ENCODE results near the gene INTS11. TPM values are rescaled to one million over a fixed set of nuclear protein-coding genes. Genes with fewer than 3 reads are reported as not detected.
A peak's percentile ranks its signal among the peaks of the same experiment; 100 is the strongest.
"Not testable (repeated sequence)": the region's sequence is repeated elsewhere in the genome, so short reads cannot be mapped to it uniquely, and the experiment has no call there.

The INTS11 gene
- polyA plus RNA-seq, 2 of the 4 experiments (the other 2 are of a cell fraction), result 41.9 to 62.9 TPM

GRCh38 chr1:1318777-1319645 is 5.4 kb downstream of the INTS11 start:
- WGBS (ENCODE audit: missing lambda C conversion rate), result 85% methylated on average over 16 of the region's 36 CpGs
- ChIA-PET POLR2A (interaction anchor here (1.1 kb wide), 1 partner anchor 80 kb away, joined by 4 read pairs; the partner anchor contains the start of gene CCNL2), CTCF (no interaction called here)
- Histone ChIP-seq H3K4me1 (peaks cover 21% of the 10 kb centered on the region), H3K4me2 (peak overlapping the region; percentile 37; the same call in 2 of the 3 replicates), H3K27ac (no peak overlapping the region; a peak in 1 of 6 replicates), H3K9me3 (no peaks in the 10 kb centered on the region), H3K4me3 (no peak overlapping the region)
- no peak for TF ChIP-seq HDAC2 (IDR thresholded peaks at IDR 0.05)
- TF ChIP-seq KDM5A (IDR thresholded peaks at IDR 0.05), result no peak
- no peak for TF ChIP-seq FOXS1 (CRISPR knock-in tag; IDR thresholded peaks at IDR 0.05)
- no peak for TF ChIP-seq RARB (CRISPR knock-in tag; IDR thresholded peaks at IDR 0.05)
- TF ChIP-seq BHLHE40 (IDR thresholded peaks at IDR 0.05; ENCODE audit: low read depth, low read length), result no peak
- no peak for TF ChIP-seq NFE2L2 (conservative IDR thresholded peaks at IDR 0.05; ENCODE audit: low read length)
- TF ChIP-seq HOXB5 (CRISPR knock-in tag; IDR thresholded peaks at IDR 0.05), result no peak
- TF ChIP-seq PBX3 (IDR thresholded peaks at IDR 0.05), result no peak
- TF ChIP-seq FOSB (CRISPR knock-in tag; IDR thresholded peaks at IDR 0.05), result no peak
- DNase-seq (ENCODE audit: low read depth in 1 of 2, low spot score in 1 of 2) (no peak), FAIRE-seq (no peak), ATAC-seq (no peak; a peak in 1 of 6 replicates)

- H3K27ac ChIP-seq, result peak overlapping the region in 1 of 2 experiments; percentile 57; a peak in 1 of 6 replicates
- CTCF ChIA-PET, result no interaction called here
- H3K4me2 ChIP-seq, result peak overlapping the region; percentile 37
- POLR2A ChIA-PET, result interaction anchor here (1.1 kb wide), 1 partner anchor 81 kb away, joined by 4 read pairs; the partner anchor contains the start of gene CCNL2
- DNase-seq (ENCODE audit: low read depth in 1 of 2, low spot score in 1 of 2), result peak in 1 of 2 experiments; percentile 77
- no peak overlapping the region for H3K4me3 ChIP-seq
- 0 out of 2 replicates have a peak, but pooled peaks have one; percentile 11 for TF ChIP-seq JUNB (IDR thresholded peaks at IDR 0.05)
- TF ChIP-seq FOSL2 (IDR thresholded peaks at IDR 0.05), result peak; percentile 51; the same call in 1 of the 2 replicates
- peak; percentile 84 for TF ChIP-seq FOSL2 (CRISPR knock-in tag; IDR thresholded peaks at IDR 0.05)
- TF ChIP-seq CBX8 (IDR thresholded peaks at IDR 0.05), result no peak
- no peak for TF ChIP-seq HOXB5 (CRISPR knock-in tag; IDR thresholded peaks at IDR 0.05)
- ATAC-seq, result peak; percentile 72 to 86
- H3K4me1 ChIP-seq, result peaks cover 21% of the 10 kb centered on the region
- 30% methylated on average over 9 of the region's 9 CpGs for WGBS (ENCODE audit: missing lambda C conversion rate)
- no peaks in the 10 kb centered on the region for H3K9me3 ChIP-seq
- FAIRE-seq, result no peak
Measured at GRCh38 chr1:1318131-1318652, 6.3 kb downstream of the INTS11 start.

- peak overlapping the region; percentile 37; the same call in 2 of the 3 replicates for H3K4me2 ChIP-seq
- peak overlapping the region in 1 of 2 experiments; percentile 57; a peak in 1 of 6 replicates for H3K27ac ChIP-seq
- H3K4me3 ChIP-seq, result no peak overlapping the region
- peaks cover 21% of the 10 kb centered on the region for H3K4me1 ChIP-seq
- 91% methylated on average over 6 of the region's 6 CpGs for WGBS (ENCODE audit: missing lambda C conversion rate)
- FAIRE-seq, result no peak
- CTCF ChIA-PET, result no interaction called here
- TF ChIP-seq BHLHE40 (IDR thresholded peaks at IDR 0.05; ENCODE audit: low read depth, low read length) (no peak), CTCF (IDR thresholded peaks at IDR 0.05) (no peak), NPAS2 (CRISPR knock-in tag; IDR thresholded peaks at IDR 0.05; ENCODE audit: borderline replicate concordance) (no peak), EHMT2 (IDR thresholded peaks at IDR 0.05; ENCODE audit: low read depth) (no peak)
- no peak for ATAC-seq
- no peaks in the 10 kb centered on the region for H3K9me3 ChIP-seq
- DNase-seq (ENCODE audit: low read depth in 1 of 2, low spot score in 1 of 2), result no peak
- POLR2A ChIA-PET, result no interaction called here
Measured at GRCh38 chr1:1317420-1317819, 7.0 kb downstream of the INTS11 start.

GRCh38 chr1:1316199-1316598 is 8.3 kb downstream of the INTS11 start:
- WGBS (ENCODE audit: missing lambda C conversion rate), result 84% methylated on average over 8 of the region's 8 CpGs
- FAIRE-seq; H3K4me3 ChIP-seq; H3K27ac ChIP-seq; DNase-seq (ENCODE audit: low read depth in 1 of 2, low spot score in 1 of 2); H3K4me2 ChIP-seq; CTCF ChIA-PET; POLR2A ChIA-PET; ATAC-seq; H3K9me3 ChIP-seq: not testable (repeated sequence)
- peaks cover 21% of the 10 kb centered on the region for H3K4me1 ChIP-seq

Measured in A549 (cell line).